PC-9 (cell line): ENCODE results near the gene TRIO.

Experiments used
- CTCF ChIP-seq: fragments of 200-600 bp; sonication (generic); conservative IDR thresholded peaks from 2 replicates; pipeline ENCODE4 v1.6.1; 2017; ENCODE audit warnings: mixed run types, antibody characterized with exemption, mild to moderate bottlenecking, moderate library complexity
- EZH2 ChIP-seq: fragments of 200-600 bp; sonication (generic); IDR thresholded peaks from 2 replicates; pipeline ENCODE4 v1.8.0; 2017; ENCODE audit warnings: antibody characterized with exemption, low read depth

GRCh38 chr5:14406554-14406849 lies 263.4 kb downstream of the TRIO start:
- TF ChIP-seq CTCF (no peak), EZH2 (no peak)
